ENCODE data around the gene SSH3. TPM values are rescaled to one million over a fixed set of nuclear protein-coding genes. Genes with fewer than 3 reads are reported as not detected.
A peak's percentile ranks its signal among the peaks of the same experiment; 100 is the strongest.

Gene SSH3
- total RNA-seq, 6 experiments from 2014 or later: 10.9 to 17.9 (median 14.5) TPM

- Histone ChIP-seq H3K27ac (peak overlapping the region; percentile 30 to 90 (median 30)), H3K36me3 (no peaks in the 10 kb centered on the region), H3K4me1 (peaks cover 0 to 48% (median 14%) of the 10 kb centered on the region in 4 donors), H3K4me3 (peak overlapping the region; percentile 13 to 31 (median 15)), H3K27me3 (no peaks in the 10 kb centered on the region), H3K9me3 (no peaks in the 10 kb centered on the region)
- WGBS (ENCODE audit: insufficient coverage, low coverage, low lambda C conversion rate, missing lambda C conversion rate): 36% methylated on average over 16 of the region's 28 CpGs
- TF ChIP-seq, protein P1, sequence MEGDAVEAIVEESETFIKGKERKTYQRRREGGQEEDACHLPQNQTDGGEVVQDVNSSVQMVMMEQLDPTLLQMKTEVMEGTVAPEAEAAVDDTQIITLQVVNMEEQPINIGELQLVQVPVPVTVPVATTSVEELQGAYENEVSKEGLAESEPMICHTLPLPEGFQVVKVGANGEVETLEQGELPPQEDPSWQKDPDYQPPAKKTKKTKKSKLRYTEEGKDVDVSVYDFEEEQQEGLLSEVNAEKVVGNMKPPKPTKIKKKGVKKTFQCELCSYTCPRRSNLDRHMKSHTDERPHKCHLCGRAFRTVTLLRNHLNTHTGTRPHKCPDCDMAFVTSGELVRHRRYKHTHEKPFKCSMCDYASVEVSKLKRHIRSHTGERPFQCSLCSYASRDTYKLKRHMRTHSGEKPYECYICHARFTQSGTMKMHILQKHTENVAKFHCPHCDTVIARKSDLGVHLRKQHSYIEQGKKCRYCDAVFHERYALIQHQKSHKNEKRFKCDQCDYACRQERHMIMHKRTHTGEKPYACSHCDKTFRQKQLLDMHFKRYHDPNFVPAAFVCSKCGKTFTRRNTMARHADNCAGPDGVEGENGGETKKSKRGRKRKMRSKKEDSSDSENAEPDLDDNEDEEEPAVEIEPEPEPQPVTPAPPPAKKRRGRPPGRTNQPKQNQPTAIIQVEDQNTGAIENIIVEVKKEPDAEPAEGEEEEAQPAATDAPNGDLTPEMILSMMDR (IDR thresholded peaks at IDR 0.05): no peak
- peak; percentile 1 for TF ChIP-seq POLR2A (IDR thresholded peaks at IDR 0.05)
- peak; percentile 2 to 6 (median 6) for ATAC-seq
- intact Hi-C loops (cut with DNase I): loop anchor here in 1 of 2 donors (5.0 to 10.0 kb wide), 2 partner anchors 37 to 114 kb away; no protein-coding TSS in a partner anchor
- peak in 2 of 3 donors; percentile 56 to 70 for DNase-seq
These were observed 32.8 kb upstream of the SSH3 start for GRCh38 chr11:67270256-67271204.

DNA sequence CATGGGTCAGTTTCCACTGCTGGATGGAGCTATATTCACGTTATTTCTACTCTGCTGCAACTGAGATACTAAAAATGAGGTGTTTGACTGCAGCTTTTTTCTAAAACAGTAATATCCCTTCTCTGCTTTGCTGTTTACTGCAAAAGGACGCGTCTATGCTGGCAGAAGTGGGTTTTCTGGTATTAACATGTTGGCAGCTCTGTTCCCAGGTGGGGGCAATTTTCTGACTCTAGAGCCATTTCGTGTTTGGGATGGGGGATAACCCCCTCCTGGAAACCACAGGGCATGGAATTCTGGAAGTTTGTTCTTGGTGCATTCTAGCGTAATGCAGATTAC is 32.2 kb upstream of the SSH3 start:
- ATAC-seq: no peak
- Histone ChIP-seq H3K27me3 (no peaks in the 10 kb centered on the region), H3K9me3 (no peaks in the 10 kb centered on the region), H3K36me3 (no peaks in the 10 kb centered on the region), H3K4me1 (peaks cover 0 to 48% (median 12%) of the 10 kb centered on the region in 4 donors), H3K4me3 (peak overlapping the region in 1 of 3 donors; percentile 31), H3K27ac (peak overlapping the region in 1 of 3 donors; percentile 90)
- 42% methylated on average over 4 of the region's 5 CpGs for WGBS (ENCODE audit: insufficient coverage, low coverage, low lambda C conversion rate, missing lambda C conversion rate)
- TF ChIP-seq, protein P1 (IDR thresholded peaks at IDR 0.05): no peak
- no peak for TF ChIP-seq POLR2A (IDR thresholded peaks at IDR 0.05)
- intact Hi-C loops (cut with DNase I): loop anchor here in 1 of 2 donors (5.0 to 10.0 kb wide), 2 partner anchors 36 to 114 kb away; no protein-coding TSS in a partner anchor
- no peak for DNase-seq

DNA sequence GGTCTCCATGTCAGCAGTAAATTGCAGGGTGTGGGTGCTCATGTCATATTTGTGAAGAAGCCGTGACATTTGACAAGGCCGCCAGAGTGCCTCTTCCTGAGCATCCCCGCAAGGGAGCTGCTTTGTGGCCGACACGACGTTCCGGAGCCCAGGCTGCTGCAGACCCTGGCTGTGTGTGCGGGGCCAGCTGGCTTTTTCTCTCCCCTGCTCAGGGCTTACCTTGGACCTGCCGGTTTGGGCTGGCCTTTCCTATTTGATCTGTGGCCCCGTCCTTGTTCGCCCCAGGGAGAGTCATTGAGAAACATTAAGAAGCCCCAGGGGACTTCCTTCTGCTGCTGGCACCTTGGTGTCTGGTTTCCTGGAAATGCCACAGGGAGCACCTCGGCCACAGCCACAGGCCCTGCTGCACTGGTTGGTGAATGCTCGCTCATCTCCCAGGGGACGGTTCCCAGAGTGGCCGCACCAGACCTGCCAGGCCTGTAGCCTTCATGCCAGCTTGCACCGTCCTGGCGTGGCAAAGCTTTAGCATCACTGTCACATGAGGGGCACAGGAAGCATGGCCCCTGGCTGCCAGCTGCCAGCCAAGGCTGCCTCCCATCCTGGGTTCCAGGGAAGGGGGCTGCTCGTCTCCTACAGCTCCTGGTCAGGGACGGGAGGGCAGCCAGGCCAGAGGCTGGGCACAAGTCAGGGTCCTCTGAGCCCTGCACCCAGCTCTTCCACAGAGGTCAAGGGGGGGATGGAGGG is 31.6 kb upstream of the SSH3 start:
- TF ChIP-seq, protein P1 (IDR thresholded peaks at IDR 0.05): no peak
- TF ChIP-seq POLR2A (IDR thresholded peaks at IDR 0.05): no peak
- no peaks in the 10 kb centered on the region for H3K36me3 ChIP-seq
- H3K4me1 ChIP-seq: peaks cover 0 to 54% (median 12%) of the 10 kb centered on the region in 4 donors
- WGBS (ENCODE audit: insufficient coverage, low coverage, low lambda C conversion rate, missing lambda C conversion rate): 85% methylated on average over 2 of the region's 19 CpGs
- H3K27ac ChIP-seq: peak overlapping the region in 1 of 3 donors; percentile 62
- H3K27me3 ChIP-seq: no peaks in the 10 kb centered on the region
- no peak for ATAC-seq
- no peak overlapping the region for H3K4me3 ChIP-seq
- peak; percentile 30 to 58 (median 43) for DNase-seq
- intact Hi-C loops (cut with DNase I): loop anchor here in 1 of 2 donors (5.0 to 10.0 kb wide), 2 partner anchors 36 to 113 kb away; no protein-coding TSS in a partner anchor
- H3K9me3 ChIP-seq: no peaks in the 10 kb centered on the region
